Neural cell (in vitro differentiated cells): ENCODE data around the gene ATP6V1E1. TPM values are rescaled to one million over a fixed set of nuclear protein-coding genes. Genes with fewer than 3 reads are reported as not detected.
"Not testable (repeated sequence)": the region's sequence is repeated elsewhere in the genome, so short reads cannot be mapped to it uniquely, and the experiment has no call there.

Source experiments
- H2AFZ ChIP-seq: fragments of 200-600, 300-800 bp; sonication (generic), shearing (Covaris generic); 2 replicates; pipeline ENCODE4 v1.6.0; 2014; ENCODE audit warnings: low read depth, mild to moderate bottlenecking, antibody characterized with exemption, low read length, moderate library complexity
- H3F3A ChIP-seq: fragments of 200-600 bp; shearing (Covaris generic); 2 replicates; pipeline ENCODE4 v1.6.1; 2016; ENCODE audit warnings: mild to moderate bottlenecking, moderate library complexity, mixed read lengths, antibody characterized with exemption, low read length; ENCODE audit not compliant: insufficient read depth, poor library complexity, severe bottlenecking
- H3K27ac ChIP-seq: fragments of 200-600, 300-800 bp; sonication (generic), shearing (Covaris generic); 2 replicates; pipeline ENCODE4 v1.5.1; 2014; ENCODE audit warnings: mild to moderate bottlenecking, low read length, moderate library complexity
- H3K27me3 ChIP-seq: fragments of 300-800, 200-600 bp; sonication (generic), shearing (Covaris generic); 2 replicates; pipeline ENCODE4 v1.6.0; 2014; ENCODE audit warnings: mild to moderate bottlenecking, low read depth, low read length, moderate library complexity; ENCODE audit not compliant: insufficient read depth
- H3K36me3 ChIP-seq: fragments of 300-800, 200-600 bp; sonication (generic), shearing (Covaris generic); 2 replicates; pipeline ENCODE4 v1.5.1; 2014; ENCODE audit warnings: mild to moderate bottlenecking, antibody characterized with exemption, low read length, moderate library complexity; ENCODE audit not compliant: insufficient read depth
- H3K4me2 ChIP-seq: fragments of 300-800, 200-600 bp; sonication (generic), shearing (Covaris generic); 2 replicates; pipeline ENCODE4 v1.6.0; 2014; ENCODE audit warnings: mild to moderate bottlenecking, low read length
- H3K4me3 ChIP-seq: fragments of 300-800, 200-600 bp; sonication (generic), shearing (Covaris generic); 2 replicates; pipeline ENCODE4 v1.5.1; 2014; ENCODE audit warnings: mild to moderate bottlenecking, low read length, moderate library complexity
- H3K79me2 ChIP-seq: fragments of 200-600 bp; shearing (Covaris generic); replicated peaks from 2 replicates; pipeline ENCODE4 v1.6.0; 2014; ENCODE audit warnings: mild to moderate bottlenecking, low read length, moderate library complexity; ENCODE audit not compliant: insufficient read depth
- H3K9ac ChIP-seq: fragments of 300-800, 200-600 bp; sonication (generic), shearing (Covaris generic); 2 replicates; pipeline ENCODE4 v1.6.1; 2016; ENCODE audit warnings: mild to moderate bottlenecking, low read length, mixed read lengths
- H3K9me2 ChIP-seq: fragments of 200-600 bp; shearing (Covaris generic); 2 replicates; pipeline ENCODE4 v1.6.1; 2016; ENCODE audit warnings: mild to moderate bottlenecking, low read length, mixed read lengths; ENCODE audit not compliant: insufficient read depth
- H3K9me3 ChIP-seq: fragments of 200-600, 300-800 bp; sonication (generic), shearing (Covaris generic); 2 replicates; pipeline ENCODE4 v1.6.1; 2016; ENCODE audit warnings: mild to moderate bottlenecking, mixed run types, low read length, moderate library complexity, mixed read lengths
- H4K20me1 ChIP-seq: fragments of 200-600 bp; shearing (Covaris generic); 2 replicates; pipeline ENCODE4 v1.6.1; 2016; ENCODE audit warnings: mild to moderate bottlenecking, mixed run types; ENCODE audit not compliant: insufficient read depth
- CTCF ChIP-seq: fragments of 450-650 bp; IDR thresholded peaks from 2 replicates; pipeline ENCODE4 v1.5.1; 2014; ENCODE audit warnings: antibody characterized with exemption, mild to moderate bottlenecking, moderate library complexity; ENCODE audit not compliant: poor library complexity, severe bottlenecking
- EP300 ChIP-seq: fragments of 450-650 bp; conservative IDR thresholded peaks from 2 replicates; pipeline ENCODE4 v1.6.1; 2014; ENCODE audit warnings: antibody characterized with exemption, mild to moderate bottlenecking, moderate library complexity; ENCODE audit not compliant: poor library complexity, severe bottlenecking
- EZH2 ChIP-seq: fragments of 200-600, 300-800 bp; shearing (Covaris generic), sonication (generic); IDR thresholded peaks from 2 replicates; pipeline ENCODE4 v1.6.1; 2014; ENCODE audit warnings: antibody characterized with exemption, low read length, borderline replicate concordance, mild to moderate bottlenecking; ENCODE audit not compliant: insufficient read depth, poor library complexity, severe bottlenecking
- MXI1 ChIP-seq: fragments of 450-650 bp; conservative IDR thresholded peaks from 2 replicates; pipeline ENCODE4 v1.6.1; 2014; ENCODE audit warnings: antibody characterized with exemption, mild to moderate bottlenecking; ENCODE audit not compliant: poor library complexity, severe bottlenecking
- POLR2AphosphoS5 ChIP-seq: IDR thresholded peaks from 2 replicates; pipeline ENCODE4 v1.6.1; 2012
- RAD21 ChIP-seq: fragments of 450-650 bp; conservative IDR thresholded peaks from 2 replicates; pipeline ENCODE4 v1.6.1; 2014; ENCODE audit warnings: antibody characterized with exemption, mild to moderate bottlenecking, moderate library complexity
- REST ChIP-seq: IDR thresholded peaks from 2 replicates; pipeline ENCODE4 v1.6.1; 2012; ENCODE audit warnings: borderline replicate concordance
- SMC3 ChIP-seq: fragments of 450-650 bp; conservative IDR thresholded peaks from 2 replicates; pipeline ENCODE4 v1.6.1; 2014; ENCODE audit warnings: antibody characterized with exemption, mild to moderate bottlenecking, moderate library complexity; ENCODE audit not compliant: poor library complexity
- TAF1 ChIP-seq: IDR thresholded peaks from 2 replicates; pipeline ENCODE4 v1.6.1; 2012; ENCODE audit warnings: low read depth
- polyA plus RNA-seq: library from polyadenylated mRNA; depleted of rRNA; stranded (reverse); fragments of >200 nt; gene quantifications from 2 replicates; pipeline ENCODE4 v1.2.3, GENCODE V29; 2014

Gene ATP6V1E1
- polyA plus RNA-seq, 1 donor from 2014 or later: 224 TPM

- H3K4me2 ChIP-seq: peak overlapping the region; percentile 100
- peak overlapping the region; percentile 89 for H3K9ac ChIP-seq
- TF ChIP-seq EP300 (no peak), MXI1 (no peak), EZH2 (no peak), TAF1 (no peak), POLR2AphosphoS5 (no peak), RAD21 (no peak), REST (no peak)
- no peaks in the 10 kb centered on the region for H4K20me1 ChIP-seq
- peak overlapping the region; percentile 74 for H2AFZ ChIP-seq
- H3F3A ChIP-seq: no peaks in the 10 kb centered on the region
- no peaks in the 10 kb centered on the region for H3K9me3 ChIP-seq
- H3K27ac ChIP-seq: peak overlapping the region; percentile 95
- H3K9me2 ChIP-seq: no peaks in the 10 kb centered on the region
- peaks cover 7% of the 10 kb centered on the region for H3K79me2 ChIP-seq
- no peaks in the 10 kb centered on the region for H3K27me3 ChIP-seq
- H3K36me3 ChIP-seq: no peaks in the 10 kb centered on the region
- peak overlapping the region; percentile 84 for H3K4me3 ChIP-seq
These were observed 9.1 kb upstream of the ATP6V1E1 start for GRCh38 chr22:17637490-17638181.

GRCh38 chr22:17636850-17637249 is 8.3 kb upstream of the ATP6V1E1 start:
- H3K36me3 ChIP-seq, H2AFZ ChIP-seq, H3K79me2 ChIP-seq, H4K20me1 ChIP-seq, H3K27ac ChIP-seq, H3K9me3 ChIP-seq, H3K9ac ChIP-seq, H3K4me2 ChIP-seq, H3F3A ChIP-seq, H3K27me3 ChIP-seq, H3K4me3 ChIP-seq, H3K9me2 ChIP-seq: not testable (repeated sequence)

- no peaks in the 10 kb centered on the region for H4K20me1 ChIP-seq
- H3F3A ChIP-seq: no peaks in the 10 kb centered on the region
- no peaks in the 10 kb centered on the region for H3K9me2 ChIP-seq
- H3K36me3 ChIP-seq: no peaks in the 10 kb centered on the region
- H3K9me3 ChIP-seq: no peaks in the 10 kb centered on the region
- TF ChIP-seq SMC3: no peak
- TF ChIP-seq MXI1: no peak
- no peak for TF ChIP-seq EP300
- no peak for TF ChIP-seq POLR2AphosphoS5
- TF ChIP-seq REST: no peak
- no peak for TF ChIP-seq CTCF
- TF ChIP-seq RAD21: no peak
- no peak for TF ChIP-seq TAF1
- no peak overlapping the region for H3K9ac ChIP-seq
- H3K27ac ChIP-seq: no peak overlapping the region
- no peaks in the 10 kb centered on the region for H3K79me2 ChIP-seq
- no peak overlapping the region for H2AFZ ChIP-seq
- no peak overlapping the region for H3K4me2 ChIP-seq
- H3K27me3 ChIP-seq: no peaks in the 10 kb centered on the region
- H3K4me3 ChIP-seq: no peak overlapping the region
These were observed 6.1 kb upstream of the ATP6V1E1 start for GRCh38 chr22:17634696-17635095.
